ENCODE data around the gene ARID2. TPM values are rescaled to one million over a fixed set of nuclear protein-coding genes. Genes with fewer than 3 reads are reported as not detected.

The ARID2 gene
- total RNA-seq, 1 donor from 2014 or later: 30.2 TPM

DNA sequence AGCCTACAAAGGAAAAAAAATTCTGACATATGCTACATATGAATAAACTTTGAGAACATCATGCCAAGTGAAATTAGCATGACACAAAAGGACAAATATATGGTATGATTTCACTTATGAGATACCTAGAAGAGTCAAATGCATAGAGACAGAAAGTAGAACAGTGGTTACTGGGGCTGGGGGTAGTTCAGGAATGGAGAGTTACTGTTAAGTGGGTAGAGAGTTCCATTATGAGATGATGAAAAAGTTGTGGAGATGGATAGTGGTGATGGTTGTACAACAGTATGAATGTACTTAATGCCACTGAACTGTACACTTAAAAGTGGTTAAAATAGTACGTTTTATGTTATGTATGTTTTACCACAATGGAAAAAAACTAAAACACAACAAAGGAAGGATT, 168.6 kb downstream of the ARID2 start:
- no peak for ATAC-seq
- peaks cover 53% of the 10 kb centered on the region for H3K36me3 ChIP-seq

DNA sequence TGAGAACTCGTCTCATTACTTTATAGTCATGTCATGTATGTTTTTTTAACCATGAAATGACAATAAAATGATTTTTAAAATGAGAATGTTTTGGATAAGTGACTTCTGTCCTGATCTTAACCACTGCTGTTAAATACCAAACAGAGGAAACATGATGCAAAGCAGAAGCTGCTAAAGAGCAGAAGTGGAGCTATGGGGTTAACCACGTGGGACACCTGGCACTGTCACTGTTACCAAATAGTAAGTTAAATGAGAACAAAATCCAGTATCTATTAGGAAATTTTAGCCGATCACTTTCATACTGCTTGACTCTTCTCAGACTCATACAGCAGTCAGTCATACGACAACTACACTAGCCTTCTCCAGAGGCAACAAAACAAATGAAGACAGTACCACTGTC, 178.4 kb downstream of the ARID2 start:
- TF ChIP-seq, protein P1, sequence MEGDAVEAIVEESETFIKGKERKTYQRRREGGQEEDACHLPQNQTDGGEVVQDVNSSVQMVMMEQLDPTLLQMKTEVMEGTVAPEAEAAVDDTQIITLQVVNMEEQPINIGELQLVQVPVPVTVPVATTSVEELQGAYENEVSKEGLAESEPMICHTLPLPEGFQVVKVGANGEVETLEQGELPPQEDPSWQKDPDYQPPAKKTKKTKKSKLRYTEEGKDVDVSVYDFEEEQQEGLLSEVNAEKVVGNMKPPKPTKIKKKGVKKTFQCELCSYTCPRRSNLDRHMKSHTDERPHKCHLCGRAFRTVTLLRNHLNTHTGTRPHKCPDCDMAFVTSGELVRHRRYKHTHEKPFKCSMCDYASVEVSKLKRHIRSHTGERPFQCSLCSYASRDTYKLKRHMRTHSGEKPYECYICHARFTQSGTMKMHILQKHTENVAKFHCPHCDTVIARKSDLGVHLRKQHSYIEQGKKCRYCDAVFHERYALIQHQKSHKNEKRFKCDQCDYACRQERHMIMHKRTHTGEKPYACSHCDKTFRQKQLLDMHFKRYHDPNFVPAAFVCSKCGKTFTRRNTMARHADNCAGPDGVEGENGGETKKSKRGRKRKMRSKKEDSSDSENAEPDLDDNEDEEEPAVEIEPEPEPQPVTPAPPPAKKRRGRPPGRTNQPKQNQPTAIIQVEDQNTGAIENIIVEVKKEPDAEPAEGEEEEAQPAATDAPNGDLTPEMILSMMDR (IDR thresholded peaks at IDR 0.05): no peak
- no peak overlapping the region for H3K27ac ChIP-seq
- H3K4me3 ChIP-seq: no peak overlapping the region
- intact Hi-C loops (cut with DNase I): no loop called here
- DNase-seq (no peak), ATAC-seq (peak; percentile 47)
- H3K9me3 ChIP-seq: no peaks in the 10 kb centered on the region
- no peaks in the 10 kb centered on the region for H3K27me3 ChIP-seq
- peaks cover 25% of the 10 kb centered on the region for H3K36me3 ChIP-seq
- peaks cover 5% of the 10 kb centered on the region for H3K4me1 ChIP-seq

More for the DNA sequence above, 168.6 kb downstream of the ARID2 start:
- Histone ChIP-seq H3K4me3 (no peak overlapping the region), H3K27me3 (no peaks in the 10 kb centered on the region), H3K27ac (no peak overlapping the region), H3K4me1 (no peaks in the 10 kb centered on the region), H3K9me3 (no peaks in the 10 kb centered on the region)
- no peak for DNase-seq
- TF ChIP-seq, protein P1 (IDR thresholded peaks at IDR 0.05): no peak
- intact Hi-C loops (cut with DNase I): no loop called here

DNA sequence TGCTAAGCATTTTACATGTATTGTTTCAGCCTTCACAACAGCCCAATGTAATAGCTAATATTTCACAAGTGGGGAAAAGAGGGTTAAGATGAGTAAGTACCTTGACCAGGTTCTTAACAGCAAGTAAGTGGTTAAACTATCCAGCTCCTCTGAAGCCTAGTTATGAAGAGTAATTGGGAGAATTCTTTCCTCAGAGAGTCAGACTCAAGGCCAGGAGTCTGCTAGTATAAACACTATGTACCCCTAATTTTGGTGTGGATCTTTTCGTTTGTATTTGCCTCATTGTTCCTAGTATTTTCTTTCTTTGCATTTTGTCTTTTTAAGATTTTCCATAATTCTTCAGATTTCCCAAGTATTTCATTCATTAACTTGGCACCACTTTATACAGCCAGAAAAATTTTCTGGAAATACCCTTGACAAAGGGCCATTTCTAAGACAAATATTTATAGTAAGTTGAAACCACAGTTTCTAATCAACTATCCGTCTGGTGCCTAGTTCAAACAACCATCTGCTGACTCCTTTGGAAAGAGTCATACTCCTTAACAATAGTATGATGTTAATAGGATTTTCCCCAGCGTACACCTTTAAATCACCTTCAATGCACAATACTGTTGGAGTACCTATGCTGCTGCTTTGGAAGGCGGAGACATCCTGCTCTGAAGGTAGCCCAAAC, 179.7 kb downstream of the ARID2 start:
- DNase-seq (no peak), ATAC-seq (no peak)
- Histone ChIP-seq H3K27me3 (no peaks in the 10 kb centered on the region), H3K9me3 (no peaks in the 10 kb centered on the region), H3K27ac (no peak overlapping the region), H3K4me1 (peaks cover 5% of the 10 kb centered on the region), H3K36me3 (peaks cover 25% of the 10 kb centered on the region), H3K4me3 (no peak overlapping the region)
- TF ChIP-seq, protein P1 (IDR thresholded peaks at IDR 0.05): no peak
- intact Hi-C loops (cut with DNase I): no loop called here

DNA sequence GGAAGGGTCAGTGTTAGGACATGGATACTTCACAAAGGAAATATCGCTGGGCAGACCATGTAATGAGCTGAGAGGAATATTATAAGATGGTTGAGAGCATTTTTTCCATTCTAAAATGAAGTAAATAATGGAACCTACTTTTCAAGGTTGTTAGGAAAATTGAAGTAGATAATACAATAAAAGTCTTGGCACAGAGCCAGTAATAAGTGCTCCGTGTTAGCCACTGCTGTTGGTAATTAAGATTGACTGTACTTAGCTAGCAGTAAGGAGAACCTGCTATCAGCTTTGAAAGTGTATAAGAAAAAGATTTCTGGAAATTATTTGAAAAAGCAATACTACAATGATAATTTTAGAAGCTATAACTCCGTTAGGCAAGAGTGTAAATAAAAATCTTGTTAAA, 183.3 kb downstream of the ARID2 start:
- intact Hi-C loops (cut with DNase I): no loop called here

DNA sequence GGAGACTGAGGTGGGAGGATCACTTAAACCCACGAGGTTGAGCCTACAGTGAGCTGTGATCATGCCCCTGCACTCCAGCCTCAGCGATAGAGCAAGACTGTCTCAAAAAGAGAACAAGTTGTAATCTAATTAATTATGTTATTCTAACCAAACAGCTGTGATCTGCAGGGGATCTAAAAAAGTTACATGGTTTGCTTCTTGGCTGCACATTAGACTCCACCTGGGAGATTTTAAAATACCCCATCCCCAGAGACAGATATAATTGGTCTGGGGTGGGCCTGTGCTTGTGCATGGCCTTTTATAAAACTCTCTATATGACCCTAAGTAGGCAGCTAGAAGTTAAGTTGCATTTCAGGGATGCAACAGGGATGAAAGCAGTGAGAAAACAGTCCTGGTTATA, 184.1 kb downstream of the ARID2 start:
- Histone ChIP-seq H3K36me3 (peaks cover 8% of the 10 kb centered on the region), H3K27me3 (no peaks in the 10 kb centered on the region), H3K4me1 (no peaks in the 10 kb centered on the region), H3K27ac (no peak overlapping the region), H3K9me3 (no peaks in the 10 kb centered on the region), H3K4me3 (no peak overlapping the region)
- ATAC-seq: no peak
- DNase-seq: no peak
- intact Hi-C loops (cut with DNase I): no loop called here
- TF ChIP-seq, protein P1 (IDR thresholded peaks at IDR 0.05): no peak

More for the DNA sequence above, 183.3 kb downstream of the ARID2 start:
- H3K36me3 ChIP-seq: peaks cover 9% of the 10 kb centered on the region
- H3K27me3 ChIP-seq: no peaks in the 10 kb centered on the region
- H3K4me3 ChIP-seq: no peak overlapping the region
- DNase-seq (no peak), ATAC-seq (no peak)
- TF ChIP-seq, protein P1 (IDR thresholded peaks at IDR 0.05): no peak
- H3K27ac ChIP-seq: no peak overlapping the region
- H3K9me3 ChIP-seq: no peaks in the 10 kb centered on the region
- peaks cover 5% of the 10 kb centered on the region for H3K4me1 ChIP-seq

Data from upper lobe of right lung (tissue), 1 donor.